B cell (primary cell): ENCODE measurements around the gene MLH3. TPM values are rescaled to one million over a fixed set of nuclear protein-coding genes. Genes with fewer than 3 reads are reported as not detected.

ENCODE experiments used
- ATAC-seq: fragments of 200-7000 bp; cut with Tn5 transposase; one replicate; pipeline ENCODE4 v1.10.0; 2021; ENCODE audit warnings: low read depth, mild to moderate bottlenecking, moderate number of reproducible peaks, moderate library complexity
- CTCF ChIA-PET: fragments of 350-600 bp; sonication (Branson Sonifier 250); formaldehyde crosslinking; loops from one replicate; lab custom pipeline; 2021; ENCODE audit warnings: antibody characterized with exemption, inconsistent platforms; lab: Charles Lee
- POLR2A ChIA-PET: fragments of 350-600 bp; sonication (Branson Sonifier 250); formaldehyde crosslinking; loops from one replicate; lab custom pipeline; 2021; ENCODE audit warnings: antibody characterized with exemption; lab: Charles Lee
- DNase-seq: peaks from one replicate; pipeline ENCODE4 v3.0.0; 2013
- H2AFZ ChIP-seq: 2 replicates; pipeline ENCODE4 v1.6.1; 2012; ENCODE audit warnings: mild to moderate bottlenecking, low read depth, low read length; ENCODE audit not compliant: insufficient read depth, poor library complexity, severe bottlenecking
- H3K27ac ChIP-seq, 2 donors: 1 replicate in 1 of 2; 2 replicates in 1 of 2; pipeline ENCODE4 v1.5.1; 2012 to 2013; ENCODE audit warnings: low read length in 2 of 2, mild to moderate bottlenecking in 2 of 2, moderate library complexity in 1 of 2
- H3K27me3 ChIP-seq, 4 experiments: fragments of 200-600 bp in 1 of 4; sonication (generic) in 1 of 4; replicated peaks in 1 of 4; 1 replicate in 2 of 4; 2 replicates in 2 of 4; pipeline versions ENCODE4 v1.6.1 to v1.7.0; 2013 to 2016; ENCODE audit warnings: low read length in 3 of 4, mild to moderate bottlenecking in 2 of 4, mixed read lengths in 1 of 4, moderate library complexity in 1 of 4; ENCODE audit not compliant: insufficient read depth in 4 of 4, control insufficient read depth in 3 of 4; ENCODE audit errors: control extremely low read depth in 1 of 4
- H3K36me3 ChIP-seq, 2 experiments: replicated peaks in 1 of 2; 1 replicate in 1 of 2; 2 replicates in 1 of 2; pipeline versions ENCODE4 v1.6.1 to v1.7.1; 2013; ENCODE audit warnings: low read length in 1 of 2; ENCODE audit not compliant: insufficient read depth in 2 of 2, control insufficient read depth in 1 of 2; ENCODE audit errors: control extremely low read depth in 1 of 2, extremely low read depth in 1 of 2
- H3K4me1 ChIP-seq, 2 donors: fragments of 200-600 bp in 1 of 2; sonication (generic) in 1 of 2; 1 replicate in 1 of 2; 2 replicates in 1 of 2; pipeline versions ENCODE4 v1.5.1 to v1.6.1; 2013 to 2017; ENCODE audit warnings: low read length in 2 of 2; ENCODE audit not compliant: control insufficient read depth in 2 of 2, insufficient read depth in 2 of 2
- H3K4me2 ChIP-seq: replicated peaks from 2 replicates; pipeline ENCODE3; 2012; ENCODE audit warnings: mild to moderate bottlenecking, low read depth, low read length; ENCODE audit not compliant: poor library complexity, severe bottlenecking
- H3K4me3 ChIP-seq, 5 experiments: fragments of 200-600 bp in 1 of 5; sonication (generic) in 1 of 5; 1 replicate in 3 of 5; 2 replicates in 2 of 5; pipeline versions ENCODE4 v1.5.1 to v1.7.0; 2011 to 2016; ENCODE audit warnings: low read length in 4 of 5, mild to moderate bottlenecking in 4 of 5, low read depth in 2 of 5, control low read depth in 1 of 5, moderate library complexity in 1 of 5; ENCODE audit not compliant: insufficient read depth in 1 of 5; ENCODE audit errors: control extremely low read depth in 1 of 5, extremely low read depth in 1 of 5
- H3K79me2 ChIP-seq: fragments of 200-600 bp; sonication (generic); one replicate; pipeline ENCODE4 v1.6.0; 2016; ENCODE audit warnings: low read length; ENCODE audit not compliant: control insufficient read depth, insufficient read depth
- H3K9ac ChIP-seq: fragments of 200-600 bp; sonication (generic); 2 replicates; pipeline ENCODE4 v1.6.1; 2017; ENCODE audit warnings: mild to moderate bottlenecking, low read length, moderate library complexity
- H3K9me3 ChIP-seq, 3 donors: one replicate each; pipeline versions ENCODE4 v1.6.1 to v1.7.1; 2013; ENCODE audit warnings: low read length in 2 of 3; ENCODE audit not compliant: control insufficient read depth in 2 of 3, insufficient read depth in 1 of 3; ENCODE audit errors: control extremely low read depth in 1 of 3
- H4K20me1 ChIP-seq: 2 replicates; pipeline ENCODE4 v1.6.0; 2012; ENCODE audit warnings: mild to moderate bottlenecking, low read length; ENCODE audit not compliant: insufficient read depth, control insufficient read depth, poor library complexity, severe bottlenecking
- H3K27ac Mint-ChIP-seq: one replicate; pipeline ENCODE4 v1.8.0; 2021; ENCODE audit warnings: mixed read lengths
- H3K27me3 Mint-ChIP-seq: one replicate; pipeline ENCODE4 v1.8.0; 2021; ENCODE audit warnings: mixed read lengths
- H3K4me1 Mint-ChIP-seq: one replicate; pipeline ENCODE4 v1.8.0; 2021; ENCODE audit warnings: mixed read lengths
- H3K4me3 Mint-ChIP-seq: one replicate; pipeline ENCODE4 v1.8.0; 2021; ENCODE audit warnings: mixed read lengths
- H3K9me3 Mint-ChIP-seq: one replicate; pipeline ENCODE4 v1.8.0; 2022; ENCODE audit warnings: mixed read lengths; ENCODE audit not compliant: insufficient read depth
- EZH2 ChIP-seq: IDR thresholded peaks from 2 replicates; pipeline ENCODE4 v1.6.1; 2012; ENCODE audit warnings: borderline replicate concordance, low read depth, mild to moderate bottlenecking, moderate library complexity, low read length; ENCODE audit not compliant: insufficient read depth, poor library complexity, severe bottlenecking
- WGBS: methylation state at CpG from one replicate; pipeline ENCODE4 v1.1.5; 2013; ENCODE audit warnings: missing lambda C conversion rate; ENCODE audit not compliant: insufficient coverage; 5-methylcytosine and 5-hydroxymethylcytosine counted together
- intact Hi-C: fragments of 100-400 bp; cut with micrococcal nuclease; formaldehyde crosslinking; loops from one replicate; pipeline ENCODE4 v1.10.0; 2022
- polyA plus RNA-seq: library from polyadenylated mRNA; depleted of rRNA; stranded (reverse); fragments of >200 nt; gene quantifications from 2 replicates; pipeline ENCODE4 v1.2.3, GENCODE V29; 2012
- total RNA-seq, 2 donors: library from RNA; stranded (reverse); fragments of 120-200 nt in 1 of 2; gene quantifications; 1 replicate in 1 of 2; 2 replicates in 1 of 2; pipeline versions ENCODE4 v1.2.3 to v1.2.4, GENCODE V29; 2013 to 2022
- TF ChIP-seq, protein P1 (sequence below): fragments of 200-600 bp; IDR thresholded peaks from one replicate; pipeline ENCODE4 v1.8.0; 2022; ENCODE audit warnings: antibody characterized with exemption, mild to moderate bottlenecking

The MLH3 gene
- total and polyA plus RNA-seq, 2 donors (not counting 1 experiment from before 2014, with no cell fraction given): 6.7 to 19.9 TPM

DNA sequence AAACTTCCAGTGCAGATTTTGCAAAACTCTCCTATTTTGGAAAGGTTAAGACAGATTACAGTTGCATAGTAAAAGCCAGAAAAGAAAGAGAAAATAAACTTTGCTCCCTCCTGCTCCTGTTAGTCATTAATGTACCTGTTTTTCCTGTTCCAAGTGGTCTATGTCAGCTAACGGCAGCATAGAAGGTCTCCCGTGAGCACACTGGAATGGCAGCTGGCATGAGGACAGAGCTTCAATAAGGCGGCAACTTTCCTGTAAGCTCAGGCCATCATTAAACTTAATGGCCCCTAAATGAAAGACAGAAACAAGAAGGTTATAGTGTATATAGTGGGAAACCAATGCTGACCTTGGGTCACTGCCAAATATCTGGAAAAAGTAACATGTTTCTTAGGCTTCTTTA, 32.6 kb downstream of the MLH3 start:
- Histone ChIP-seq H3K79me2 (no peaks in the 10 kb centered on the region), H3K9me3 (no peaks in the 10 kb centered on the region), H3K4me3 (no peak overlapping the region), H2AFZ (no peak overlapping the region), H3K27ac (no peak overlapping the region), H3K4me1 (no peaks in the 10 kb centered on the region), H3K4me2 (no peak overlapping the region), H3K9ac (no peak overlapping the region), H3K36me3 (peaks cover 7 to 54% of the 10 kb centered on the region in 2 experiments), H4K20me1 (no peaks in the 10 kb centered on the region), H3K27me3 (no peaks in the 10 kb centered on the region)
- CTCF ChIA-PET: interaction anchor here (0.7 kb wide), 1 partner anchor 166 kb away, joined by 3 read pairs; no protein-coding TSS in a partner anchor
- Mint-ChIP-seq H3K4me3 (no peak overlapping the region), H3K27ac (no peak overlapping the region), H3K4me1 (no peaks in the 10 kb centered on the region), H3K9me3 (no peaks in the 10 kb centered on the region), H3K27me3 (no peaks in the 10 kb centered on the region)
- intact Hi-C loops: no loop called here
- DNase-seq (no peak), ATAC-seq (no peak)
- POLR2A ChIA-PET: no interaction called here
- TF ChIP-seq, protein P1, sequence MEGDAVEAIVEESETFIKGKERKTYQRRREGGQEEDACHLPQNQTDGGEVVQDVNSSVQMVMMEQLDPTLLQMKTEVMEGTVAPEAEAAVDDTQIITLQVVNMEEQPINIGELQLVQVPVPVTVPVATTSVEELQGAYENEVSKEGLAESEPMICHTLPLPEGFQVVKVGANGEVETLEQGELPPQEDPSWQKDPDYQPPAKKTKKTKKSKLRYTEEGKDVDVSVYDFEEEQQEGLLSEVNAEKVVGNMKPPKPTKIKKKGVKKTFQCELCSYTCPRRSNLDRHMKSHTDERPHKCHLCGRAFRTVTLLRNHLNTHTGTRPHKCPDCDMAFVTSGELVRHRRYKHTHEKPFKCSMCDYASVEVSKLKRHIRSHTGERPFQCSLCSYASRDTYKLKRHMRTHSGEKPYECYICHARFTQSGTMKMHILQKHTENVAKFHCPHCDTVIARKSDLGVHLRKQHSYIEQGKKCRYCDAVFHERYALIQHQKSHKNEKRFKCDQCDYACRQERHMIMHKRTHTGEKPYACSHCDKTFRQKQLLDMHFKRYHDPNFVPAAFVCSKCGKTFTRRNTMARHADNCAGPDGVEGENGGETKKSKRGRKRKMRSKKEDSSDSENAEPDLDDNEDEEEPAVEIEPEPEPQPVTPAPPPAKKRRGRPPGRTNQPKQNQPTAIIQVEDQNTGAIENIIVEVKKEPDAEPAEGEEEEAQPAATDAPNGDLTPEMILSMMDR: no peak
- no peak for TF ChIP-seq EZH2
- WGBS: 100% methylated on average over 2 of the region's 3 CpGs

- H3K9ac ChIP-seq: no peak overlapping the region
- 100% methylated on average over 1 of the region's 3 CpGs for WGBS
- no peak for TF ChIP-seq EZH2
- TF ChIP-seq, protein P1: no peak
- H3K27me3 ChIP-seq: no peaks in the 10 kb centered on the region
- ChIA-PET POLR2A (no interaction called here), CTCF (no interaction called here)
- intact Hi-C loops: no loop called here
- Mint-ChIP-seq H3K4me3 (no peak overlapping the region), H3K4me1 (no peaks in the 10 kb centered on the region), H3K27me3 (no peaks in the 10 kb centered on the region), H3K27ac (no peak overlapping the region), H3K9me3 (no peaks in the 10 kb centered on the region)
- H3K27ac ChIP-seq: no peak overlapping the region
- DNase-seq (no peak), ATAC-seq (no peak)
- no peak overlapping the region for H3K4me2 ChIP-seq
- H3K36me3 ChIP-seq: peaks cover 7 to 50% of the 10 kb centered on the region in 2 experiments
- H3K79me2 ChIP-seq: no peaks in the 10 kb centered on the region
- H3K4me3 ChIP-seq: no peak overlapping the region
- H4K20me1 ChIP-seq: no peaks in the 10 kb centered on the region
- H3K9me3 ChIP-seq: no peaks in the 10 kb centered on the region
- no peak overlapping the region for H2AFZ ChIP-seq
- no peaks in the 10 kb centered on the region for H3K4me1 ChIP-seq
Observed at GRCh38 chr14:75016815-75017214, 34.5 kb downstream of the MLH3 start.
